Thoracic aorta (tissue), 2 donors: Measurements from ENCODE around the gene PEA15. TPM values are rescaled to one million over a fixed set of nuclear protein-coding genes. Genes with fewer than 3 reads are reported as not detected.

Experiments used
- ATAC-seq: fragments of 150-250 bp; one replicate; pipeline ENCODE4 v1.8.0; 2017; ENCODE audit warnings: low read depth; ENCODE audit not compliant: insufficient number of reproducible peaks, low FRiP score
- DNase-seq: peaks from one replicate; pipeline ENCODE4 v3.0.0-alpha.2; 2020; ENCODE audit warnings: low spot score
- H3K27ac ChIP-seq, 2 donors: fragments of 200-600 bp; sonication (generic); 1 replicate in 1 of 2; 2 replicates in 1 of 2; pipeline ENCODE4 v1.5.1; 2016; ENCODE audit warnings: mild to moderate bottlenecking in 2 of 2, moderate library complexity in 2 of 2
- H3K27me3 ChIP-seq: fragments of 200-600 bp; sonication (generic); replicated peaks from 2 replicates; pipeline ENCODE4 v1.6.0; 2016; ENCODE audit warnings: mild to moderate bottlenecking; ENCODE audit not compliant: insufficient read depth
- H3K36me3 ChIP-seq: fragments of 200-600 bp; sonication (generic); one replicate; pipeline ENCODE4 v1.5.1; 2016
- H3K4me1 ChIP-seq, 2 donors: fragments of 200-600 bp; sonication (generic); 1 replicate in 1 of 2; 2 replicates in 1 of 2; pipeline versions ENCODE4 v1.5.1 to v1.6.0; 2016; ENCODE audit warnings: low read depth in 2 of 2, mild to moderate bottlenecking in 1 of 2; ENCODE audit not compliant: control insufficient read depth in 1 of 2
- H3K4me3 ChIP-seq: fragments of 200-600 bp; sonication (generic); 2 replicates; pipeline ENCODE4 v1.5.1; 2016; ENCODE audit warnings: mild to moderate bottlenecking
- H3K9me3 ChIP-seq: fragments of 200-600 bp; sonication (generic); 2 replicates; pipeline ENCODE4 v1.5.1; 2016
- CTCF ChIP-seq: fragments of 200-600 bp; sonication (generic); IDR thresholded peaks from one replicate; pipeline ENCODE4 v1.5.1; 2019; ENCODE audit warnings: antibody characterized with exemption
- total RNA-seq, 2 donors: library from RNA; depleted of rRNA; stranded (reverse); fragments of >200 nt; gene quantifications; one replicate each; pipeline versions ENCODE4 v1.1.0 to v1.2.3, GENCODE V29; 2016

The PEA15 gene
- total RNA-seq, 2 donors from 2014 or later: 131 to 194 TPM

- Histone ChIP-seq H3K27me3 (no peaks in the 10 kb centered on the region), H3K9me3 (no peaks in the 10 kb centered on the region), H3K4me1 (no peaks in the 10 kb centered on the region), H3K4me3 (no peak overlapping the region), H3K27ac (no peak overlapping the region), H3K36me3 (no peaks in the 10 kb centered on the region)
- DNase-seq: no peak
- ATAC-seq: no peak
- no peak for TF ChIP-seq CTCF
Observed at GRCh38 chr1:160178731-160179130, 26.5 kb upstream of the PEA15 start.

GRCh38 chr1:160179336-160179735, 25.8 kb upstream of the PEA15 start:
- Histone ChIP-seq H3K4me1 (no peaks in the 10 kb centered on the region), H3K9me3 (no peaks in the 10 kb centered on the region), H3K27ac (no peak overlapping the region), H3K4me3 (no peak overlapping the region), H3K27me3 (no peaks in the 10 kb centered on the region), H3K36me3 (no peaks in the 10 kb centered on the region)
- TF ChIP-seq CTCF: no peak
- DNase-seq: no peak
- ATAC-seq: no peak

DNA sequence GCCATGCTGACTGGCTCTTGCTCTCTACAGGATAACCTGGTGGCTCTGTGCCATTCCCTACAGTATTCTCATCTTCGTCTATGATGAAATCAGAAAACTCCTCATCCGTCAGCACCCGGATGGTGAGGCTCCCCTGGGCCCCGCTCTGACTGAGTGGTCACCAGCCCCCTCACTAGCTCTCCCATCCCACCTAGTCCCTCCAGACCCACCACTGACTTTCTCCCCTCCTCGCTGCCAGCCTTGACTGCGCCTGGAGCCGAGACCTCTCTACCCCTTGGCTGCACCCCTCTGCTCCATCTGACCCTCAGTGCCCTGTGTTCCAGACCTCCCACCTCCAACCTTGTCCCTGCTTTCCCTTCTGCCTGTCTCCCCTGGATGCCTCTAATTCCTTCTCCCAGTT, 18.9 kb upstream of the PEA15 start:
- Histone ChIP-seq H3K4me3 (no peak overlapping the region), H3K9me3 (no peaks in the 10 kb centered on the region), H3K27me3 (no peaks in the 10 kb centered on the region), H3K4me1 (peaks cover 6 to 24% of the 10 kb centered on the region in 2 donors), H3K36me3 (no peaks in the 10 kb centered on the region), H3K27ac (no peak overlapping the region)
- TF ChIP-seq CTCF: no peak
- no peak for DNase-seq
- no peak for ATAC-seq

DNA sequence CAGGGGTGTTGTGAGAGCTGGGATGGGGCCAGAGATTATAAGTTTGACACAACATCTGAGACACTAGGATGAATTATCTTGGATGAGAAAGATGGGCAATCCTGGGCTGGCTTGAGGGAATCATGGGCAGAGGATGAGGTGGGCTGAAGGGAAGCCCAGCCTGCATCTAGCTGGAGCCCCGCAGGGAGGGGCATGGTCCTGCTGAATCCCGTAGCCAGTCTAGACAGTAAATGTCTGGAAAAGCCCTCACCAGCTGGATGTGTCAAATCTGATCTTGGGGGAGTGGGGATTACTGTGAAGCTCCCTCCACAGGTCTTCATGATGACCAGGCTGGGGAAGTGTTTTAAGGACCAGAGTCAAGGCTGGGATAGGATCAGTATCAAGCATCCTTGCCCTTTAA, 18.5 kb upstream of the PEA15 start:
- ATAC-seq: no peak
- H3K4me1 ChIP-seq: peaks cover 6 to 27% of the 10 kb centered on the region in 2 donors
- H3K9me3 ChIP-seq: no peaks in the 10 kb centered on the region
- H3K4me3 ChIP-seq: no peak overlapping the region
- no peak for DNase-seq
- no peak for TF ChIP-seq CTCF
- no peak overlapping the region for H3K27ac ChIP-seq
- no peaks in the 10 kb centered on the region for H3K27me3 ChIP-seq
- H3K36me3 ChIP-seq: no peaks in the 10 kb centered on the region

DNA sequence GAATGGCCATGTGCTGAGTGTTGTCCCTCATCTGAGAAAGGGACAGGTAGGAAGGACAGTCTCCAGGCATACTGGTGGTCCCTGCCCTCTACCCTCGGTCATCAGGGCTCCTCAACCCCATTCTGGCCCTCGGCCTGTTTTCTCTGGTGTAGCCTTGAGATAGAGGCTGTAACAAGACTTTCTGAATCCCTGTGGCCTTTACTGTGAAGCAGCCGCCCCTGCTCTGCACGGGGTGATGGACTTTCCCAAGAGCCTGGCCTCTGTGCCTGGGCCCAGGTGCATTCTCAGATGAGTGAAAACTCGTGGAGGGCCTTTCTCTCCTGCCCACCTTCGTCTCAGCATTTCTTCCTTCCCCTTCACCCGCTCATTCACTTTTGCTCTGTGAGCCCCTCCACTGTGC, 17.8 kb upstream of the PEA15 start:
- ATAC-seq (no peak), DNase-seq (no peak)
- Histone ChIP-seq H3K9me3 (no peaks in the 10 kb centered on the region), H3K4me3 (no peak overlapping the region), H3K27me3 (no peaks in the 10 kb centered on the region), H3K27ac (no peak overlapping the region), H3K4me1 (peaks cover 6 to 30% of the 10 kb centered on the region in 2 donors), H3K36me3 (no peaks in the 10 kb centered on the region)
- TF ChIP-seq CTCF: no peak
